GM23338 (cell line): Measurements from ENCODE around the gene DNAJA3. TPM values are rescaled to one million over a fixed set of nuclear protein-coding genes. Genes with fewer than 3 reads are reported as not detected.

ENCODE experiments used
- ATAC-seq: fragments of 200-7000 bp; cut with Tn5 transposase; 3 replicates; pipeline ENCODE4 v1.9.1; 2020
- DNase-seq: peaks from one replicate; pipeline ENCODE4 v3.0.0-alpha.2; 2015; ENCODE audit warnings: low spot score
- H2AFZ ChIP-seq: fragments of 200-600 bp; sonication (generic); 2 replicates; pipeline ENCODE4 v1.8.0; 2016; ENCODE audit warnings: antibody characterized with exemption, mild to moderate bottlenecking, moderate library complexity
- H3F3A ChIP-seq: fragments of 200-600 bp; sonication (generic); replicated peaks from 2 replicates; pipeline ENCODE4 v1.8.0; 2017; ENCODE audit warnings: antibody characterized with exemption, mixed run types, low read depth
- H3K27ac ChIP-seq: fragments of 200-600 bp; sonication (generic); 2 replicates; pipeline ENCODE4 v1.6.1; 2016; ENCODE audit warnings: low read depth
- H3K27me3 ChIP-seq: fragments of 200-600 bp; sonication (generic); 2 replicates; pipeline ENCODE4 v1.8.0; 2016; ENCODE audit warnings: mild to moderate bottlenecking, mixed run types, moderate library complexity; ENCODE audit not compliant: insufficient read depth
- H3K36me3 ChIP-seq: fragments of 200-600 bp; sonication (generic); 2 replicates; pipeline ENCODE4 v1.8.0; 2016; ENCODE audit warnings: mild to moderate bottlenecking; ENCODE audit not compliant: insufficient read depth
- H3K4me1 ChIP-seq: fragments of 200-600 bp; sonication (generic); 2 replicates; pipeline ENCODE4 v1.8.0; 2016; ENCODE audit warnings: mild to moderate bottlenecking, moderate library complexity; ENCODE audit not compliant: insufficient read depth
- H3K4me2 ChIP-seq: fragments of 200-600 bp; sonication (generic); 2 replicates; pipeline ENCODE4 v1.7.1; 2017; ENCODE audit warnings: mixed run types
- H3K4me3 ChIP-seq: fragments of 200-600 bp; sonication (generic); 2 replicates; pipeline ENCODE4 v1.6.1; 2016; ENCODE audit warnings: mixed run types
- H3K79me2 ChIP-seq: fragments of 200-600 bp; sonication (generic); replicated peaks from 2 replicates; pipeline ENCODE4 v1.8.0; 2017; ENCODE audit warnings: mild to moderate bottlenecking; ENCODE audit not compliant: insufficient read depth
- H3K9me2 ChIP-seq: fragments of 200-600 bp; sonication (generic); 2 replicates; pipeline ENCODE4 v1.8.0; 2017; ENCODE audit not compliant: insufficient read depth
- H4K20me1 ChIP-seq: fragments of 200-600 bp; sonication (generic); replicated peaks from 2 replicates; pipeline ENCODE4 v1.8.0; 2017; ENCODE audit warnings: mild to moderate bottlenecking; ENCODE audit not compliant: insufficient read depth
- H3K27ac Mint-ChIP-seq: 2 replicates; pipeline ENCODE4 v1.8.0; 2020; ENCODE audit warnings: inconsistent platforms, mild to moderate bottlenecking, moderate library complexity, mixed read lengths
- H3K27me3 Mint-ChIP-seq: 3 replicates; pipeline ENCODE4 v1.8.0; 2022; ENCODE audit warnings: low read depth, mild to moderate bottlenecking, moderate library complexity, mixed read lengths, inconsistent platforms; ENCODE audit not compliant: insufficient read depth, poor library complexity
- H3K36me3 Mint-ChIP-seq: 3 replicates; pipeline ENCODE4 v1.8.0; 2021; ENCODE audit warnings: low read depth, mild to moderate bottlenecking, inconsistent platforms, moderate library complexity, mixed read lengths
- H3K4me1 Mint-ChIP-seq: 3 replicates; pipeline ENCODE4 v1.8.0; 2020; ENCODE audit warnings: mild to moderate bottlenecking, inconsistent platforms, mixed read lengths
- H3K4me3 Mint-ChIP-seq: 3 replicates; pipeline ENCODE4 v1.8.0; 2021; ENCODE audit warnings: moderate library complexity, mild to moderate bottlenecking, inconsistent platforms, mixed read lengths
- H3K9me3 Mint-ChIP-seq: 3 replicates; pipeline ENCODE4 v1.8.0; 2020; ENCODE audit warnings: moderate library complexity, mild to moderate bottlenecking, inconsistent platforms, mixed read lengths
- NANOG ChIP-seq: IDR thresholded peaks from 2 replicates; pipeline ENCODE4 v1.6.1; 2016; ENCODE audit warnings: antibody characterized with exemption, borderline replicate concordance
- ZNF462 ChIP-seq: fragments of 250-450 bp; sonication (Bioruptor Pico); IDR thresholded peaks from 2 replicates; pipeline ENCODE4 v1.5.0; 2020; ENCODE audit warnings: mild to moderate bottlenecking, moderate library complexity
- polyA plus RNA-seq: library from polyadenylated mRNA; unstranded; fragments of >200 nt; fragmentation: Nextera tagmentation; extraction: Ambion mirVana; gene quantifications from 2 replicates; pipeline ENCODE4 v1.2.1, GENCODE V29; 2016
- total RNA-seq: library from RNA; depleted of rRNA; stranded (reverse); fragments of >200 nt; shearing (Covaris generic); gene quantifications from 2 replicates; pipeline ENCODE4 v1.2.3, GENCODE V29; 2014
- TF ChIP-seq, protein P1 (sequence below), 2 experiments: fragments of 200-600 bp in 1 of 2; sonication (generic) in 1 of 2; conservative IDR thresholded peaks; 2 replicates each; pipeline versions ENCODE4 v1.5.1 to v1.6.1; 2016 to 2017; ENCODE audit warnings: antibody characterized with exemption in 2 of 2, low read depth in 2 of 2, mild to moderate bottlenecking in 2 of 2, moderate library complexity in 1 of 2

Gene DNAJA3
- total and polyA plus RNA-seq, 2 experiments from 2014 or later = 56.3 to 75.5 TPM

GRCh38 chr16:4487955-4488498 lies 62.4 kb downstream of the DNAJA3 start (continued):
- TF ChIP-seq, protein P1, sequence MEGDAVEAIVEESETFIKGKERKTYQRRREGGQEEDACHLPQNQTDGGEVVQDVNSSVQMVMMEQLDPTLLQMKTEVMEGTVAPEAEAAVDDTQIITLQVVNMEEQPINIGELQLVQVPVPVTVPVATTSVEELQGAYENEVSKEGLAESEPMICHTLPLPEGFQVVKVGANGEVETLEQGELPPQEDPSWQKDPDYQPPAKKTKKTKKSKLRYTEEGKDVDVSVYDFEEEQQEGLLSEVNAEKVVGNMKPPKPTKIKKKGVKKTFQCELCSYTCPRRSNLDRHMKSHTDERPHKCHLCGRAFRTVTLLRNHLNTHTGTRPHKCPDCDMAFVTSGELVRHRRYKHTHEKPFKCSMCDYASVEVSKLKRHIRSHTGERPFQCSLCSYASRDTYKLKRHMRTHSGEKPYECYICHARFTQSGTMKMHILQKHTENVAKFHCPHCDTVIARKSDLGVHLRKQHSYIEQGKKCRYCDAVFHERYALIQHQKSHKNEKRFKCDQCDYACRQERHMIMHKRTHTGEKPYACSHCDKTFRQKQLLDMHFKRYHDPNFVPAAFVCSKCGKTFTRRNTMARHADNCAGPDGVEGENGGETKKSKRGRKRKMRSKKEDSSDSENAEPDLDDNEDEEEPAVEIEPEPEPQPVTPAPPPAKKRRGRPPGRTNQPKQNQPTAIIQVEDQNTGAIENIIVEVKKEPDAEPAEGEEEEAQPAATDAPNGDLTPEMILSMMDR (conservative IDR thresholded peaks at IDR 0.05; ENCODE audit: low read depth in 2 of 2) = no peak
- no peak for TF ChIP-seq NANOG

- no peak for TF ChIP-seq ZNF462 (CRISPR knock-in tag)
- TF ChIP-seq, protein P1 (conservative IDR thresholded peaks at IDR 0.05; ENCODE audit: low read depth in 2 of 2) = no peak
- Histone ChIP-seq H3K4me2 (no peak overlapping the region), H3K4me3 (no peak overlapping the region), H2AFZ (no peak overlapping the region), H3K36me3 (no peaks in the 10 kb centered on the region), H4K20me1 (peaks cover 6% of the 10 kb centered on the region; the same call in 1 of the 2 replicates), H3K4me1 (no peaks in the 10 kb centered on the region), H3K79me2 (peaks cover 10% of the 10 kb centered on the region; the same call in 1 of the 2 replicates), H3F3A (0 out of 2 replicates have a peak, but pooled peaks cover 3% of the 10 kb centered on the region), H3K9me2 (no peaks in the 10 kb centered on the region), H3K27me3 (no peaks in the 10 kb centered on the region), H3K27ac (no peak overlapping the region)
- Mint-ChIP-seq H3K4me3 (no peak overlapping the region), H3K4me1 (no peaks in the 10 kb centered on the region), H3K36me3 (peaks cover 9% of the 10 kb centered on the region), H3K27me3 (no peaks in the 10 kb centered on the region), H3K27ac (no peak overlapping the region), H3K9me3 (peaks cover 7% of the 10 kb centered on the region; the same call in 2 of the 3 replicates)
- no peak for ATAC-seq
- DNase-seq = no peak
These were observed 62.9 kb downstream of the DNAJA3 start for GRCh38 chr16:4488499-4488967.
